Panc1 (cell line): Measurements from ENCODE around the gene RUNX1. TPM values are rescaled to one million over a fixed set of nuclear protein-coding genes. Genes with fewer than 3 reads are reported as not detected.

Source experiments
- ATAC-seq: fragments of 200-7000 bp; cut with Tn5 transposase; 2 replicates; pipeline ENCODE4 v1.9.1; 2020; ENCODE audit warnings: mild to moderate bottlenecking, moderate library complexity
- BruUV-seq: library from RNA; stranded (reverse); fragments of 400-500 nt; replicated peaks from 2 replicates; lab custom pipeline; 2021; lab: Mats Ljungman, UMichigan
- CTCF ChIA-PET: fragments of 300-600 bp; sonication (Branson Sonifier 250); formaldehyde crosslinking; loops from one replicate; lab custom pipeline; 2022; ENCODE audit warnings: antibody characterized with exemption; lab: Charles Lee
- POLR2A ChIA-PET: fragments of 300-600 bp; sonication (Branson Sonifier 250); formaldehyde crosslinking; loops from one replicate; lab custom pipeline; 2022; ENCODE audit warnings: antibody characterized with exemption; lab: Charles Lee
- DNase-seq: peaks from one replicate; pipeline ENCODE4 v3.0.0-alpha.2; 2010; ENCODE audit warnings: low read depth, low spot score
- H3K27ac ChIP-seq: 2 replicates; pipeline ENCODE4 v1.5.1; 2011; ENCODE audit warnings: mild to moderate bottlenecking, low read length, inconsistent platforms
- H3K27me3 ChIP-seq: fragments of 200-500 bp; sonication (Bioruptor generic); 2 replicates; pipeline ENCODE4 v1.6.0; 2014; ENCODE audit warnings: low read length, inconsistent platforms; ENCODE audit not compliant: control insufficient read depth, insufficient read depth
- H3K36me3 ChIP-seq: fragments of 200-500 bp; sonication (Bioruptor generic); 2 replicates; pipeline ENCODE4 v1.5.1; 2014; ENCODE audit warnings: inconsistent platforms, mild to moderate bottlenecking, low read length, moderate library complexity; ENCODE audit not compliant: control insufficient read depth, insufficient read depth
- H3K4me1 ChIP-seq: 2 replicates; pipeline ENCODE4 v1.5.1; 2011; ENCODE audit warnings: inconsistent platforms, mild to moderate bottlenecking, low read length, moderate library complexity; ENCODE audit not compliant: control insufficient read depth, insufficient read depth
- H3K4me3 ChIP-seq, 2 experiments: 2 replicates each; pipeline ENCODE4 v1.5.1; 2011 to 2012; ENCODE audit warnings: low read depth in 2 of 2, low read length in 2 of 2, mild to moderate bottlenecking in 2 of 2, inconsistent platforms in 1 of 2, moderate library complexity in 1 of 2
- H3K9me3 ChIP-seq: fragments of 200-500 bp; sonication (Bioruptor generic); 2 replicates; pipeline ENCODE4 v1.5.1; 2014; ENCODE audit warnings: low read depth, mild to moderate bottlenecking, inconsistent platforms, low read length, moderate library complexity; ENCODE audit not compliant: control insufficient read depth, insufficient read depth
- CTCF ChIP-seq: fragments of 450-650 bp; IDR thresholded peaks from 2 replicates; pipeline ENCODE4 v1.5.1; 2017; ENCODE audit warnings: mild to moderate bottlenecking
- POLR2AphosphoS5 ChIP-seq: IDR thresholded peaks from 2 replicates; pipeline ENCODE4 v1.6.1; 2012; ENCODE audit warnings: mild to moderate bottlenecking, low read depth, low read length, moderate library complexity
- REST ChIP-seq, 2 experiments: IDR thresholded peaks; 2 replicates each; pipeline ENCODE4 v1.6.1; 2011 to 2012; ENCODE audit warnings: low read depth in 2 of 2, control low read depth in 1 of 2, low read length in 1 of 2, mild to moderate bottlenecking in 1 of 2, moderate library complexity in 1 of 2; ENCODE audit not compliant: insufficient read depth in 1 of 2
- SIN3A ChIP-seq: IDR thresholded peaks from 2 replicates; pipeline ENCODE4 v1.6.1; 2012; ENCODE audit warnings: low read depth, mild to moderate bottlenecking, low read length, moderate library complexity, borderline replicate concordance; ENCODE audit not compliant: insufficient read depth
- TCF7L2 ChIP-seq: IDR thresholded peaks from 2 replicates; pipeline ENCODE4 v1.6.1; 2011; ENCODE audit warnings: mild to moderate bottlenecking, low read depth, low read length, inconsistent platforms
- in situ Hi-C: cut with HindIII; loops from 2 replicates; pipeline ENCODE4 v1.10.0; 2016; ENCODE audit warnings: low sequenced_read_pairs, low pct_unique_long_range_greater_than_20kb
- intact Hi-C: fragments of 100-400 bp; cut with micrococcal nuclease; formaldehyde crosslinking; loops from one replicate; pipeline ENCODE4 v1.10.0; 2022; ENCODE audit not compliant: unreplicated experiment
- total RNA-seq: library from RNA; stranded (reverse); gene quantifications from one replicate; pipeline ENCODE4 v1.2.1, GENCODE V29; 2021; ENCODE audit not compliant: unreplicated experiment

RUNX1 gene
- total RNA-seq, 1 experiment from 2014 or later: 22.4 TPM

GRCh38 chr21:35027563-35028450 lies 21.3 kb downstream of the RUNX1 start:
- BruUV-seq: no TSS peak
- ATAC-seq: no peak

More at GRCh38 chr21:35027563-35028450, 21.3 kb downstream of the RUNX1 start:
- intact Hi-C loops: no loop called here
- ChIA-PET POLR2A (no interaction called here), CTCF (interaction anchor here (0.6 kb wide), 1 partner anchor 13 kb away, joined by 12 read pairs; no protein-coding TSS in a partner anchor)
- H3K9me3 ChIP-seq: no peaks in the 10 kb centered on the region
- H3K4me3 ChIP-seq: no peak overlapping the region
- H3K4me1 ChIP-seq: no peaks in the 10 kb centered on the region
- in situ Hi-C loops: no loop called here
- H3K27me3 ChIP-seq: no peaks in the 10 kb centered on the region
- no peak overlapping the region for H3K27ac ChIP-seq
- no peak for DNase-seq
- TF ChIP-seq POLR2AphosphoS5 (no peak), TCF7L2 (no peak), REST (IDR thresholded peaks at IDR 0.05; ENCODE audit: insufficient read depth in 1 of 2, low read depth in 2 of 2, low read length in 1 of 2) (no peak), SIN3A (no peak), CTCF (no peak)
- no peaks in the 10 kb centered on the region for H3K36me3 ChIP-seq
